Raji (cell line): ENCODE results near the gene TMEM176B.

Experiments used
- POLR2A ChIP-seq: IDR thresholded peaks from 2 replicates; pipeline ENCODE4 v1.6.1; 2011; ENCODE audit warnings: low read depth, low read length, control low read depth; ENCODE audit not compliant: insufficient read depth

Gene TMEM176B

GRCh38 chr7:150746921-150747320, 53.2 kb downstream of the TMEM176B start:
- no peak for TF ChIP-seq POLR2A

- no peak for TF ChIP-seq POLR2A
Observed at GRCh38 chr7:150745876-150746275, 54.3 kb downstream of the TMEM176B start.

- no peak for TF ChIP-seq POLR2A
Observed at GRCh38 chr7:150745086-150745485, 55.1 kb downstream of the TMEM176B start.

GRCh38 chr7:150744041-150744656, 56.0 kb downstream of the TMEM176B start:
- no peak for TF ChIP-seq POLR2A

GRCh38 chr7:150742286-150742968, 57.7 kb downstream of the TMEM176B start:
- TF ChIP-seq POLR2A: no peak
